ENCODE data around the gene GAN.
"Not testable (repeated sequence)": the region's sequence is repeated elsewhere in the genome, so short reads cannot be mapped to it uniquely, and the experiment has no call there.

Gene GAN

DNA sequence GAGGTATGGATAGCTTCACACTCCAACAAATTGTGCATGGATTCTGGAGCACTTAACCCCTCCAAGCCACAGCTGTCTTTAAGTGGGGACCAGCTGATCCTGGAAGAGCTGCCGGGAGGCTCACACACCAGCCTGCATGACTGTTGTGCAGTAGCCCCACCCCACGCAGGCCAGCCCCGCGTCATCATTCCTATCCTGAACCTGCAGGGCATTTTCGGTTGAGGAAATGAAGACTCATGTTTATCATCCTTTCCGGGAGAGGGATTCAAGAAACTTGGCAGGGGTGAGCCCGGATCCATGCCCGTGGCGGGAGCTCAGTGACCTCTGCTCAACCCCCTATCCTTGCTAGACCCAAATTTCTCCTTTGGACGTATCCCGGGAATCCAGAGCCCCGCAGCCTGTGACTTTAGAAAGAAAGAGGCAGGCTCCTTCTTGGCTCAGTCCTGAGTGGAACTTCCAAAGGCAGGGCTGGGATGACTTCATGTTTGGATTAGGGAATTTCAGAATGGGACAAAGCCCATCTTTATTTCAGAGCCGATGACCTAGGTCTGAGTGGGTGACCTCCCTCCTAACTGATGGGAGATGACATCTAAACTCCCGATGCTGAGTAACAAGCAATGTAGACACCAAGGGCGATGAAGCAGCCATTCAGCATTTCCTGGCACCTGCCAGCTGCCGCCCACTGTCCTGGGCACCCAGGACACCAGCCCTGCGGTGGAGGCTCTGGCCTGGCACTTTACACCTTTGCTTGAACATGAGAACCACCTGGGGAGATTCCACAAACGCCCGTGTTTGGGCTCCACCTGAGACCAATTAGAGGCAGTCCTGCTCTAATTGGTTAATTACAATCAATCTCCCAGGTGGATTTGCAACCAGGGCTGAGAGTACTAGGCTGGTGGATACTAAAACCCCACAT lies 86.5 kb downstream of the GAN start:
- DNase-seq: no peak

DNA sequence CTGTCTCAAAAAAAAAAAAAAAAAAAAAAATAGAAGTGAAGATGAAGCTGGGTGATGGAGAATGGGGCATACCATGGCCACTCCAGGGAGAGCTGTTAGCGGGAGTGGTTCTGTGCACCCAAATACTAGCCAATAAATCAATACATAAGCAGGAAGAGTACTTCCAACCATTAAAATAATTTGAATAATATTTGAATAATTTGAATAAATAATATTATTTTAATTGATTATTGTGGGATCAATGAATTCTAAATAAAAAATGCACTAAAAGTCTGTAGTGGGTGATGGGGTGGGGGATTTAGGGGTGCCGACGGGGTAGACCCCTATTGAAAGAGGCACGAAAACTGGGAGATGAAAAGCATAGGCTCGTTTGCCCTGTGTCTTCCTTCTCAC lies 88.4 kb downstream of the GAN start:
- no peak for DNase-seq

DNA sequence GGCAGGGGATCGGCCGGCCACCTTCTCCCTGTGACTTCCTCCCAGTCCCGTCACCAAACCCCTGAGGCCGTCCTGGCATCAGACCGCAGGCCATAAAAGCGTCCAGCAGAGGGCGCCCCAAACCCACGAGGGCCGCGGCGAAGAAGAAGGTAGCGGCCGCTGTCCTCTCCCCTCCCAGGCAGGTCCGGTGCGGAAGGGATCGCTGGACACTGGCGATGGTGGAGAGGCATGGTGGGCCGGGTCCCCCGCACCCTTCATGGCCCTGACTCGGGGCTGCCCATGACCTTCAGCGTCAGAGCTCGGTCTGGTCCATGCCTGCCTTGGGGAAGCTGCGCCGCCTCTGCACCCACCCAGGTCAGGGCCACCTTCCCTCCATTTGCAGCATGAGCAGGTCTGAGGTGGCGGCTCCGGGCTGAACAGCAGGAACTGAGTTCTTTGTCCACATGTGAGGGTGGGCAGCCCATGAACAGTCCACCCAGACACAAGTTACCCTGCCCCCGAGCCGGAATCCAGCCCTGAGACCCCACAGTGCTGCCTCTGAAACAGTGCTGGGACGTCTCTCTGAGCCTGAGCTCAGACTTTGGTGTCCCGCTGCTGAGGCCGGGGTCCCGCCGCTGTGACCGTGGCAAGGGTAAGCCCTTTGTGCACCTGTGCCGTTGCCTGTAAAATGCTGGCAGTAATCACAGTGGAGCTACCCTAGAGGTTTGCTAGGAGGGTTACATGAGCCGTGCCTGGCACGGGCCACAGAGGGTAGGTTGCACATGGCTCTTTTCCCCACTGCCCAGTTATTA lies 89.0 kb downstream of the GAN start:
- peak; percentile 64 for DNase-seq

DNA sequence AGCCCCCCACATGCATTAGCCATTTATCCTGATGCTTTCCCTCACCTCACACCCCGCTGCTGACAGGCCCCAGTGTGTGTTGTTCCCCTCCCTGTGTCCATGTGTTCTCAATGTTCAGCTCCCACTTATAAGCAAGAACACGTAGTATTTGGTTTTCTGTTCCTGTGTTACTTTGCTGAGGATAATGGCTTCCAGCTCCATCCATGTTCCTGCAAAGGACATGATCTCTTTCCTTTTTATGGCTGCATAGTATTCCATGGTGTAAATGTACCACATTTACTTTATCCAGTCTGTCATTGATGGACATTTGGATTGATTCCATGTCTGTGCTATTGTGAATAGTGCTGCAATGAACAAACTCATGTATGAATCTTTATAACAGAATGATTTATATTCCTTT lies 90.2 kb downstream of the GAN start:
- not testable (repeated sequence) for DNase-seq

DNA sequence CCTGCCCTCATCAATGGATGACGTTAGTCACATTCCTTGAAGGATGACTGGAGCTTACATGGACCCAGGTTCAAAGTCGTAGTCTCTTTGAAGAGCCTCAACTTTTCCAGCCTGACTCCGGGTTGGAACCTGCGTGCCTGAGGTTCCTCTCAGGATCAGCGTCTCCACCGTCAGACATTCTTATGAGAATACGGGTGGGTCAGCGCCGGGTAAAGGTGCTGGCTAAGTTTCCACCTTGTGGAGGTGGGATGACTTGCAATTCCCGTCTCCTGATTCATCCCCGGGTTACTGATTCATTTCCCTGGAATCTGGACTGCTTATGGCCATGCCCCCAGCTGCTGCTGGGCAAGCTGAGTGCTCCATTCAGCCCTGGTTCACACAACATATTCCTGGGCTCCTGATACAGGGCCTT lies 90.9 kb downstream of the GAN start:
- DNase-seq: no peak

DNA sequence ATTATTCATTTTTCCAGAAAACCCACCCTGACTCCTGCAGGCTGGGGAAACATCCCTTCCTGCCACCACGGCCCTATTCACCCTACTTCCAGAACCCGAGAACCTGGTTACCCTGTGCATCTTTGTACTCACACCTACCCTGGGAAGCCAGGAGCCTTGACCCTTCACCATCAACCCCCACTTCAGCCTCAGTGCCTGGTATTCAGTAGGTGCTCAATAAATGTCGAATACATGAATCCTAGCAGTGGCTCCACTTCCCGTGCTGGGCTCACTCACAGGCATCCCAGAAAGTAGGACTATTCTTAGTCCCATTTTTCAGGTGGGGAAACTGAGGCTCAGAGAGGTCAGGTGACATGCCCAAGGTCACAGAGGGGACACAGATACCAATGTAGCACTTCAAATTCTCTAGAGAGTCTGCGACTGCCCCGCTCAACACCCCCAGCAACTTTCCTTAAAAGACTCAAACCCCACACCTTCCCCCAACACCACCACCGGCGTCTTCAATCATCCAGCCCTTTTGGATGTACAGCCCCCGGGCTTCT lies 93.7 kb downstream of the GAN start:
- no peak for DNase-seq

DNA sequence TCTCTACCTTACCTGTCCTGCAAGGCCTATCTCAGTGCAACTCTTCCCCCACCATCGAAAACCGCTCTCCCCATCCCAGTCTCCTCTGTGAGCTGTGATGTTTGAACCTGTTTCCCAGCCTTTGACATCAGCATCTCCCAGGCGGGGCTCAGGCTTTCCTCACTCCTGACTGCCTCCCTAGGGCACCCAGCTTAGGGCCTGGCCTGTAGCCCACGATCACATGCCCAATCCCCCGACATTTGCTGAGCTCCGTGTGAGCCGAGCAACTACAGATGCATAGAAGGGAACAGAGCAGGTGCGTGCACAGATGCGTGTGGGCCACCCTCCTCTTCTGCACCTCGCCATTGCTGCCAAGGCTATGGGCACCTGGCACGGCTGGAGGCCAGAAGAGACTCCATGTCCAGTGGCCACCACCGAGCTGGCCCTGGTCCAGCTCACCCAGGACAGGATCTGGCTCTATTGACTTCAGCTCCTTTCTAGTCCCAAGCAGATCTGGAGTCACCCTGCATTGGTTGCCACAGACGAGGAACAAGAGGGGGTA lies 94.3 kb downstream of the GAN start:
- DNase-seq: no peak

DNA sequence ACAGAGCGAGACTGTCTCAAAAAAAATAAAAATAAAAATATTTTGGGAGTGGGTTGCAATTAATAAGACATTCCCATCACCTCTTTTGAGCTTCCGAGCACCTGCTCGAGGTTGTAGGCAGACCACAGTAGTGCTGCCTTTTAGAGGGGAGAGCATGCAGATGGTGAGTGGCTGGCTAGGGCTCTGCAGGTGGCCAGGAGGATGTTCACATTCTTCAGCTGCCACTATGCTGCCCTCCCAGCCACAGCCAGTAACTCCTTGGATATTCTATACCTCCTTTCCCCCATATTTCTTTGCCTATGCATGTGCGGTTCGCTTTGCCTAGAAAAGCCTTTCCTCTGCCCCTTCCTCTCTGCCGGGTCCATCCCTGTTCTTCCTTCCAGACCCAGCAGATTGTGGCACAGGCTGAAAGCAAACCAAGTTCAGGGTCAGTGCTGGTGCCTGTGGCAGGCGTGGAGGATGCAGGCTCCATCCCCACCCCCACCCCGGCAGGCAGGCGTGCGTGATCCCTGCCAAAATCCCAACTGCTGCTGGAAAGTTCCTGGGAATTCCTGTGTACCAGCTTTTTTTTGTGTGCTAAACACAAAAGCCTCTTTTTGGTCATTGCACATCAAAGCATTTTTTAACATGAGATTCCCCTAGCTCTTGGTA lies 96.0 kb downstream of the GAN start:
- DNase-seq: no peak

DNA sequence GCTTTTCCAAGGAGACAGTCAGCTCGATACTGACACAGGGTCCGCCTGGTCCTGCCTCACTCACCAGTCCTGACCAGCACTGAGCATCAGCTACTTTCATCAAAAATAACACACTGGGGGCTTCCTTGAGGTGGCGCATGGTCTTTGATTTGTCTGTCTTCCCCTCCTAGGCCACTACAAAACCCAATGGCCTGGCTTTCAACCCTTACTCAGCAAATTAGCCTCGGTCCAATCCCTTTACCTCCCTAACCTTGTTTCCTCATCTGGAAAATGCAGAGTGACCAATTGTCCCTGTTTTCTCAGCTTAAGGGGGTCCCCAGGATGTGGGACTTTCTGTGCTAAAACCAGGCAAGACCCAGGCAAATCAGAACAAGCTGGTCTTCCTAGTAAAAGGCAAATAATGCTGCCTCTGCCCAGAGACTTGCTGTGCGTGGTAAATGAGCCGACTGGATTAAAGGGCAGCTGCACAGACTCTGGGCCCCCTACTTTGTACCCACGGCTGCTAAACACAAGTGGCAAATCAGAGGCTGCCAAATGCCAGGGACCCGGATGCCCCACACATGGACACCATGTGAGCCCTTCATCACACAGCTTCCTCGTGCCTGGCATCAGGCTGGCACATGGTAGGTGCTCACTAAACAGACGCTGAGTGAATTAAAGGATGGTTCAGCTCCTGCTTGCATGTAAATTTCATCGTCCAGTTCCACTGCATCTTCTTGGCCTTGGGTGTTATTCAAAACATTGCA lies 98.7 kb downstream of the GAN start:
- DNase-seq: no peak

DNA sequence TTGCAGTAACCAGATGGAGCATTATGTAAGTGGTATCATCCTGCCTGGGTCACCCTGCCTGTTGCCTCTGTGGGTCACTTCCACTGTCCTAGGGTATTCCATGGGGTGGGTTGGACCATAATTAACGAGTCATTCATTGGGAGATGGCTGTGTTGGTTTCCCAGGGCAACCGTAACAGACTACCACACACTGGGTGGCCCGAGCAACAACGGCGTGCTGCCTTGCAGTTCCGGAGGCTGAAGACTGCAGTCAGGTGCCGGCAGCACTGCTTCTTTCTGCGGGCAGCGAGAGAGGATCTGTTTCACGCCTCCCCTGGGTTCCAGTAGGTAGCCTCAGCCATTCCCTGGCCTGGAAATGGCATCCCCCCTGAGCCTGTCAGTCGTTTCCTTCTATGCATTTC lies 101.0 kb downstream of the GAN start:
- DNase-seq: no peak

DNA sequence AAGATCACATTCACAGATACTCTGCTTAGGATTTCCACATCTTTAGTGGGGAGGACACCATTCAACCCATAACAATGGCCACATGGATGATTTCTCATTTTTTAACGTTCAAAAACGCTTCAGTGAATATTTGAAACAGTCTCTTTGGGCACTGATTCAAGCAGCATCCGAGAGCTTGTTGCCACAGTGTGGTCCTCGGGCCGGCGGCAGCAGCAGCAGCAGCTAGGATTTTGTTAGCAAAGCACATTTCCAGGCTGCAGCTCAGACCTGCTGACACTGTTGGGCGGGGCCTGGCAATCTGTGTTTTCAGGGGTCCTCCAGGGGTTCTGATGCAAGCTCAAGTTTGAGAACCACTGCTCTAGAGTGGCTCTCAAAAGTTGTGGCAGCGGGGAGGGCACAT lies 102.0 kb downstream of the GAN start:
- no peak for DNase-seq

DNA sequence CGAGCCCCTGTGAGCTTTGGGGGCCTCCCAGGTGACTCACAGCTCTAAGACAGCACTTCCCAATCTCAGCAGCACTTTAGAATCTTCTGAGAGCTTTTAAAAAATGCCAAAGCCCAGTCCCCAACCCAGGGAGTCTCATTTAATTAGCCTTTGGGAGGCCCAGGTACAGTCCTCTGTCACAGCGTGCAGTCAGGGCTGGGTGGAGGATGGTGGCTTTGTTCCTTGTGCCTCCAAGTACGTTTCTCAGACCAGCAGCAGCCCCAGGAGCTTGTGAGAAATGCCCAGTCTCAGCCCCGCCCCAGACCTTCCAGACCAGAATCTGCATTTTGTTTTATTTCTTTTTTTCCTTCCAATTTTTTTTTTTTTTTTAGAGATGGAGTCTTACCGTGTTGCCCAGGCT lies 102.4 kb downstream of the GAN start:
- DNase-seq: no peak

DNA sequence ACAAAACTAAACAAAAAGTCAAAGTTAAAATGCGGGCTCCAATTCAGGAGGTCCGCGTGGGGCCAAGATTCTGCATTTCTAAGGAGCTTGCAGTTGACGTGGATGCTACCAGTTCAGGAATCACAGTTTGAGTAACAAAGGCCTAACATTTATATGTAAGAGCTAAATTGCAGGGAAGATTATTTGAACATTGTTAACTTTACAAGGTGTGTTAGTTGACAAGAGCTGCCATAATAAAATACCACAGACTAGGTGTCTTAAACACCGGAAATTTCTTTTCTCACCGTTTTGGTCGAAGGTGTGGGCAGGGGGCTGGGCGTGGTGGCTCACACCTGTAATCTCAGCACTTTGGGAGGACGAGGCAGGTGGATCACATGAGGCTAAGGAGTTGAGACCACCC lies 105.0 kb downstream of the GAN start:
- no peak for DNase-seq

DNA sequence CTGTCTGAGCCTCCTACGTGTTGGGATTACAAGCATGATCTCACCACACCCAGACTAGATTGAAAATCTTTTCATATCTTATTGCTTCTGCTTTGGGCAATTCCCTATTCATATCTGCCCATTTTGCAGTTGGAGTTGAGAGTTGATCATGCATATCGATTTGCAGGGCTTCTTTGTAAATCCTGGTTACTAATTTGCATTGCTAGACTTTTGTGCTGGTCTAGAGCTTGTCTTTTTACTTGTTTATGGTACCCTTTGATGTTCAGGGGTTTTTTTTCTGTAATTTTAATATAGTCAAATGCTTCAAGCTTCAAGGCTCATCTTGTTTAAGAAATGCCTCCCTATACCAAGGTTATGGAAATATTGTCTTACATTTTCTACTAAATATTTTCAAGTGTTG lies 106.4 kb downstream of the GAN start:
- no peak for DNase-seq

DNA sequence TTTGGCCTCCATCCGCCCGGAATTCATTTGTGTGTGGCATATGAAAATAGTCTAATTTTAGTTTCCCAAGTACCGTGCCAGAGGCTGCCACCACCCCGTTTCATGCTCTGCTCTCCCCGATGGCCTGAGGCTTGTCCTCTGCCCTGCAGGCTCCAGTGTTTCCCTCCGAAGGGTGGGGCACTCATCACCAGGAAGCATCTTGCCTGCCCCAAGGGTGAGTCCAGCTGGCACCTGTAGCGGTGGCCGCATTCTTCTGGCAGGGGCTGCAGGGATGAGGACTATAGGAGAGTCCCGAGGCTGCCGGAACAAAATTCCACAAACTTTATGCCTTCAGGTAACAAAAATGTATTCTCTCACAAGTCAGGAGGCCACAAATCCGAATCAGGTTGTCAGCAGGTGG lies 106.8 kb downstream of the GAN start:
- DNase-seq: no peak

DNA sequence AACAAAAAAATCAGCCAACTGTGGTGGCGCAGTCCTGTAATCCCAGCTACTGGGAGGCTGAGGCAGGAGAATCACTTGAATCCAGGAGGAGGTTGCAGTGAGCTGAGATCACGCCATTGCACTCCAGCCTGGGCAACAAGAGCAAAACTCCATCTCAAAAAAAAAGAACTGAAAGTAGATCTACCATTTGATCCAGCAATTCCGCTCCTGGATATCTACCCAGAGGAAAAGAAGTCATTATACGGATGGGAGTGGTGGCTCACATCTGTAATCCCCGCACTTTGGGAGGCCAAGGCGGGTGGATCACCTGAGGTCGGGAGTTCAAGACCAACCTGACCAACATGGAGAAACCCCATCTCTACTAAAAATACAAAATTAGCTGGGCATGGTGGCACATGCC lies 107.4 kb downstream of the GAN start:
- not testable (repeated sequence) for DNase-seq

DNA sequence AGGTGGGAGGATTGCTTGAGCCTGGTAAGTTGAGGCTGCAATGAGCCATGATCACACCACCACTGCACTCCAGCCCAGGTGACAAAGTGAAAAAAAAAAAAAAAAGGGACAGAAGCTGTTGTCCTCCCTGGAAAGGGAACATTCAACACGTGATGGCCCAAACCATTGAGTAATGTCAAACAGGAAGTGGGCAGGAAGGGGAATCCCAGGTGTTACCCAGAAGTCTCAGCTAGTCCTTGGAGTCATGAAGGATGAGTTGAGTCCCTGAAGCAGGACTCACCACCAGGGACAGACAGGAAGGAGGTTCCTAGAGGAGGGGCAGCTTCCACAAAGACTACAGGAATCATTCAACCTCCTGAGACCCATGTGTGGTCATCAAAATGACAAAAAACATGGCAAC lies 110.0 kb downstream of the GAN start:
- DNase-seq: no peak

DNA sequence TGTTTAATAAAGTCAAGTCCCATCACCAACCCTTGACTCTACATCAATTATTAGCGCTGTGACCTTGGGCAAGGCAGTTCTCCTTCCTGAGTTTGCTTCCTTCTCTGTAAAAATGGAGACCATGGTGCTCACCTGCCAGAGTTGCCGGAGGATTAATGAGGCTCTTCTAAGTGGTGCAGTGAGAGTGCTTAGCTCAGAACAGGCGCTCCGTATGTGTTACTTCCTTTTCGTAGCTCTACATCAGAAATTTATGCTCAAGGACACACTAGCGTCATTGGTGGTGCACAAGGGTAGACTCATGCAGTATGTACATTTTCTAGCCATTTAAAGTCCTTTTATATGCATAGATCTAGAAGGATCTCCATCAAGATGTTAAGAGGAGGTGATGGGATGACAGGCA lies 112.5 kb downstream of the GAN start:
- peak; percentile 5 for DNase-seq

DNA sequence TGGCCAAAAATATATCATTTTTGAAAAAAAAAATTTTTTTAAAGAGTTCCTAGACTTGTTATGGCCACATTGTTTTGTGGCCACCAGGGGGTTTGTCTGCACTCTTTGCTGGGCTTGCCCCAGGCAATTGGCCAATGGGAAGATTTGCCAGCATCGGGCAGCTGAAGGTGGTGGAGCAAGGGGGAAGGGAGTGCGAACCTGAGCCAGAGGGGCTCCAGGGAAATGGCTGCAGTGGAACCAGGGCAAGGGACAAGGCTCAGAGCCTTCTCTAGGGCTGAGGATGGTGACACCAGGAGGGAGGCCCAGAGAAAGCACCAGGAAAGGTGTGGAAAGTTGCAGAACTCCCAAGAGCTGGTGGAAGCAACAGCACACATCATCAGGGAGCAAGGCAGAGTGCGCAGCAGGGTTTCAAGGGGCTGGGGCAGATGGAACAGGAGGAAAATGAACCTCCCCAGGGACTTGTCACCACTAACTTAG lies 114.3 kb downstream of the GAN start:
- DNase-seq: no peak

DNA sequence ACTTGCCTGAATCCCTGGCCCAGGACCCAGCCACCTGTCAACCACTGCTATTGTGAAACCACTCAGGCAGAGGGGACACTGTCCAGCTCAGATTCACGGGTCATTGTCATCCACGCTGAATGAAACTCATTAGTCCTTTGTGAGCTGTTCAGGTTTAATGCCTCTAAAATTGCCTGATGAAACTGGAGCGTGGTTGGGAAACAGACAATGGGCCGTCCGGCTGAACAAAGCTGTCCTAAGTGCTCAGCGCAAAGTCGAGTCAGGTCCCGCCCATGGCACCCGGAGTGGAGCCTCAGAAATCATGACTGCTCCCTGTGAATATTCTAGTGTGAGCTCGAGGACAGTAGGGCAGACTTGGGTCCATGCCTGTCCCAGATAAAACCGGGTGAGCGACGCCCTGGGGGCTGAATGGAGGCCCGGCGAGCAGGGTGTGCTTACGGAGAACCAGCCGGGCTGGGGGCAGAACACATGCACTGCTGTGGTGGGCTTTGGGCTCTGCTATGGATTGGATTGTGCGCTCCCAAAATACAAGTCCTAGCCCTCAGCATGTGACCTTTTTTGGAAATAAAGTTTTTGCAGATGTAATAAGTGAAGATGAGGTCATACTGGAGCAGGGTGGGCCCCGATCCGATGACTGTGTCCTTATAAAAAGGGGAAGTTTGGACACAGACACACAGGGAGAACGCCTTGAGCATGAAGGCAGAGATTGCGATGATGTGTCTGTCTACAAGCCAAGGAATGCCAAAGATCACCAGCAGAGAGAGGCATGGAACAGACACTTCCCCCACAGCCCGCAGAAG lies 117.0 kb downstream of the GAN start:
- peak; percentile 12 for DNase-seq

DNA sequence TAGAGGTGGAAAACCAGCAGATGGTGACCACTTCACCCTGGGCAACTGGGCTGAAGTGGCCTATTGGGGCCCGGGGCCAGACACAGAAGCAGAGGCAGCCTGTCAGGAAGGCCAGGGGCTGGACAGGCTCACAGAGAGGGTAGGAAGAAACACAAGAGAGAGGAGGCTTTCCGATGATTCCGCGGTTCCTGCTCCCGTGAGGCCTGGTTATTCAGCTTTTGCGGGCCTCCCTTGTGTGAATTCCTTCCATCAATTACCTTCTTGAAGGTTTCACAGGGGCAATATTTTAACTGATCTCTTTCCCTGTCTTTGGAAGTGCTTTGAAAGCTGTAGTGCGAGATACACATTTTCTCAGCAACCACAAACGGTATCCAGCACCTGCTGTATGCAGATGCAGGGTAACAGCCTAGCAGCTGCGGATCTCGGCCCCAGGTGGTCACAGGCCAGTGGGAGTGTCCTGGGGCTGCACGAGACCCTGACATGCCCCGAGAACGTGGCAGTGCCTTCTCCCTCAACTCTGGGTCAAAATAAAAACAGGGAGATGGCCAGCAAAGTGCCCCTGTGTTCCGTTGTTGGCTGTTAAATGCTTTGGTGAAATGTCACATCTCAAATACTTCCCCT lies 118.3 kb downstream of the GAN start:
- DNase-seq: peak; percentile 16

All from NCI-H345 (cell line).